ENCODE results near the gene MTMR2.

DNA sequence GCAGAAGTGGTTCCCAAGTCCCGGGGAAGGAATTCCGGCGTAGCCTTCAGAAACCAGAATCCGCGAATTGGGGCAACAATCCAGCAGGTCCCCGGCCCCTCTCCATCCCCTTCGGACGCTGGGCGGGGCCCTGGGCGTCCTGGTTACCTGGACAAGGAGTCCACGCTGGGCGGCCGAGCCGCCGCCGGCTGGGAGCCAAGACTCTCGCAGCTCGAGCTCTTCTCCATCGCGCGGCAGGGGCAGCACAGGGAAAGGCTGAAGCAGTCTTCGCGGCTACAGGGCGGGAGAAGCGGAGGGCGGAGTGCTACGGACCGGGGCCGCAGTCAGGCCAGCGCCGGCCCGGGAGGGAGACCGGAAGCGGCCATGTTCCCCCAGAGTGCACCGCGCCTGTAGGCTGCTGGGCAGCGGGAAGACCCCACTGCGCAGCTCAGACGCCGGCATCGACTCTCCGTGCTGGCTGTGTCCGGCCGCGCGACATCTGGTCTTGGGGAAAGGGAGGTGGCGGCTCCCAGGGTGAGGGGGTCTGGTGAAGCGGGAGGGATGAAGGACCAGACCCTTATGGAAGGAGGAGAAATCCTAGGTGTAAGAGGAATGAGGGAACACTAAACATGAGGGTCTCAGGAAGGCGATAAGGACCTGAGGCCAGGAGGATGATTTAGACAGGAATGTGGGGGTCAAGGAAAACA, at the start of gene MTMR2:
- TF ChIP-seq ZNF274 (IDR thresholded peaks at IDR 0.05; ENCODE audit: low read depth, low read length) (no peak), YY1 (IDR thresholded peaks at IDR 0.05; ENCODE audit: insufficient read depth, insufficient read length) (peak; percentile 72)
